Hepatocyte (in vitro differentiated cells): ENCODE data around the gene PDGFD. TPM values are rescaled to one million over a fixed set of nuclear protein-coding genes. Genes with fewer than 3 reads are reported as not detected.

ENCODE experiments used
- DNase-seq: peaks from one replicate; pipeline ENCODE4 v3.0.0-alpha.2; 2016; ENCODE audit warnings: low spot score
- H2AFZ ChIP-seq: fragments of 200-600 bp; sonication (generic); 2 replicates; pipeline ENCODE4 v1.6.0; 2016; ENCODE audit warnings: antibody characterized with exemption, mild to moderate bottlenecking
- H3K27ac ChIP-seq: fragments of 200-600 bp; sonication (generic); 2 replicates; pipeline ENCODE4 v1.5.1; 2016; ENCODE audit warnings: mild to moderate bottlenecking
- H3K27me3 ChIP-seq: fragments of 200-600 bp; sonication (generic); 2 replicates; pipeline ENCODE4 v1.6.1; 2016
- H3K36me3 ChIP-seq: fragments of 200-600 bp; sonication (generic); replicated peaks from 2 replicates; pipeline ENCODE4 v1.5.1; 2016; ENCODE audit warnings: low read depth; ENCODE audit not compliant: insufficient read depth
- H3K4me1 ChIP-seq: fragments of 200-600 bp; sonication (generic); 2 replicates; pipeline ENCODE4 v1.5.1; 2016; ENCODE audit warnings: mild to moderate bottlenecking, moderate library complexity; ENCODE audit not compliant: insufficient read depth
- H3K4me2 ChIP-seq: fragments of 200-600 bp; sonication (generic); 2 replicates; pipeline ENCODE4 v1.6.0; 2016
- H3K4me3 ChIP-seq: fragments of 200-600 bp; sonication (generic); 2 replicates; pipeline ENCODE4 v1.5.1; 2016; ENCODE audit warnings: mild to moderate bottlenecking
- H3K79me2 ChIP-seq: fragments of 200-600 bp; sonication (generic); 2 replicates; pipeline ENCODE4 v1.6.0; 2017; ENCODE audit warnings: mild to moderate bottlenecking
- H3K9me2 ChIP-seq: fragments of 200-600 bp; sonication (generic); replicated peaks from 2 replicates; pipeline ENCODE4 v1.6.0; 2017; ENCODE audit warnings: mild to moderate bottlenecking; ENCODE audit not compliant: insufficient read depth
- H3K9me3 ChIP-seq: fragments of 200-600 bp; sonication (generic); 2 replicates; pipeline ENCODE4 v1.5.1; 2016; ENCODE audit warnings: low read depth, mild to moderate bottlenecking
- H4K20me1 ChIP-seq: fragments of 200-600 bp; sonication (generic); 2 replicates; pipeline ENCODE4 v1.6.0; 2016; ENCODE audit warnings: mild to moderate bottlenecking; ENCODE audit not compliant: insufficient read depth, poor library complexity, severe bottlenecking
- CTCF ChIP-seq: fragments of 200-600 bp; sonication (generic); IDR thresholded peaks from 2 replicates; pipeline ENCODE4 v1.5.1; 2016; ENCODE audit warnings: antibody characterized with exemption, mild to moderate bottlenecking; ENCODE audit not compliant: poor library complexity
- EZH2 ChIP-seq: fragments of 200-600 bp; sonication (generic); IDR thresholded peaks from 2 replicates; pipeline ENCODE4 v1.6.1; 2016; ENCODE audit warnings: antibody characterized with exemption, mild to moderate bottlenecking, borderline replicate concordance
- EZH2phosphoT487 ChIP-seq: fragments of 200-600 bp; sonication (generic); IDR thresholded peaks from one replicate; pipeline ENCODE4 v1.6.1; 2018; ENCODE audit warnings: antibody characterized with exemption, mild to moderate bottlenecking, low read depth, moderate library complexity; ENCODE audit not compliant: unreplicated experiment, severe bottlenecking
- WGBS: methylation state at CpG from one replicate; pipeline ENCODE4 v1.1.6; 2016; ENCODE audit warnings: low lambda C conversion rate; ENCODE audit errors: missing lambda C conversion rate; 5-methylcytosine and 5-hydroxymethylcytosine counted together
- polyA plus RNA-seq: library from polyadenylated mRNA; unstranded; fragments of >200 nt; fragmentation: Nextera tagmentation; extraction: Ambion mirVana; gene quantifications from 2 replicates; pipeline ENCODE4 v1.2.1, GENCODE V29; 2016
- total RNA-seq: library from RNA; depleted of rRNA; stranded (reverse); fragments of >200 nt; gene quantifications from 2 replicates; pipeline ENCODE4 v1.2.3, GENCODE V29; 2014

Gene PDGFD
- total and polyA plus RNA-seq, 2 experiments from 2014 or later, result 17.3 to 29.6 TPM

GRCh38 chr11:103972013-103972412 is 191.9 kb downstream of the PDGFD start:
- Histone ChIP-seq H3K4me3 (no peak overlapping the region), H3K4me2 (no peak overlapping the region), H3K27me3 (no peaks in the 10 kb centered on the region), H4K20me1 (no peaks in the 10 kb centered on the region), H3K79me2 (no peaks in the 10 kb centered on the region), H3K9me3 (no peaks in the 10 kb centered on the region), H2AFZ (no peak overlapping the region), H3K27ac (no peak overlapping the region), H3K4me1 (no peaks in the 10 kb centered on the region), H3K9me2 (no peaks in the 10 kb centered on the region), H3K36me3 (no peaks in the 10 kb centered on the region)
- WGBS, result 90% methylated on average over 4 of the region's 4 CpGs
- TF ChIP-seq EZH2 (no peak), CTCF (no peak), EZH2phosphoT487 (no peak)
- DNase-seq, result no peak

GRCh38 chr11:103970701-103971249 is 193.2 kb downstream of the PDGFD start:
- no peaks in the 10 kb centered on the region for H3K27me3 ChIP-seq
- no peaks in the 10 kb centered on the region for H4K20me1 ChIP-seq
- no peak overlapping the region for H3K4me2 ChIP-seq
- H3K79me2 ChIP-seq, result no peaks in the 10 kb centered on the region
- no peak overlapping the region for H3K4me3 ChIP-seq
- 85% methylated on average over 1 of the region's 1 CpG for WGBS
- H2AFZ ChIP-seq, result no peak overlapping the region
- H3K27ac ChIP-seq, result no peak overlapping the region
- no peaks in the 10 kb centered on the region for H3K36me3 ChIP-seq
- TF ChIP-seq EZH2 (no peak), EZH2phosphoT487 (no peak), CTCF (no peak)
- H3K9me2 ChIP-seq, result no peaks in the 10 kb centered on the region
- DNase-seq, result no peak
- no peaks in the 10 kb centered on the region for H3K9me3 ChIP-seq
- H3K4me1 ChIP-seq, result no peaks in the 10 kb centered on the region

- no peak for TF ChIP-seq CTCF
- no peak for TF ChIP-seq EZH2phosphoT487
- TF ChIP-seq EZH2, result no peak
- Histone ChIP-seq H3K4me3 (no peak overlapping the region), H4K20me1 (no peaks in the 10 kb centered on the region), H3K79me2 (no peaks in the 10 kb centered on the region), H3K27me3 (no peaks in the 10 kb centered on the region), H3K9me2 (no peaks in the 10 kb centered on the region), H3K36me3 (no peaks in the 10 kb centered on the region), H2AFZ (no peak overlapping the region), H3K4me2 (no peak overlapping the region), H3K27ac (no peak overlapping the region), H3K4me1 (no peaks in the 10 kb centered on the region), H3K9me3 (no peaks in the 10 kb centered on the region)
- DNase-seq, result no peak
- 90% methylated on average over 3 of the region's 3 CpGs for WGBS
Observed at GRCh38 chr11:103968685-103969084, 195.3 kb downstream of the PDGFD start.

DNA sequence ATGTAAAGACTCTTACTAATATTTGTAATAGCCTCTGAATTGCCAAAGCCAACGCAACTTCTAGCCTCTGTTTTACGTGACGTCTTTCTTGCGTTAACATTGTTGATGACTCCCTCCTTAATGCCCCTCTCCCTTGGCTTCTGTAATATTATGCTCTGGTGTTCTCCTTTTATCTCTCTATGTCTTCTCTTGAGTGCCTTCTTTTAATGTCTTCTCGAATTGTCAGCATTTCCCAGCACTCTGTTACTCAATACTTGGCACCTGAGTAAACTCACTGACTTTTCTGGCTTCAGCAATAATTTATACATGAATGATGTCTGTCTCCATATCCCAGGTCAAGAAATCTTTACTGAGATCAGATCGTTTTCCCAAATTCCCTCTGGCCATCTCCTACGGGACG is 196.0 kb downstream of the PDGFD start:
- no peaks in the 10 kb centered on the region for H3K36me3 ChIP-seq

More for the DNA sequence above, 196.0 kb downstream of the PDGFD start:
- Histone ChIP-seq H3K4me1 (no peaks in the 10 kb centered on the region), H3K4me2 (no peak overlapping the region), H3K79me2 (no peaks in the 10 kb centered on the region), H3K9me2 (no peaks in the 10 kb centered on the region), H3K9me3 (no peaks in the 10 kb centered on the region), H3K4me3 (no peak overlapping the region), H3K27me3 (no peaks in the 10 kb centered on the region), H4K20me1 (no peaks in the 10 kb centered on the region), H2AFZ (no peak overlapping the region), H3K27ac (no peak overlapping the region)
- TF ChIP-seq EZH2phosphoT487, result no peak
- no peak for TF ChIP-seq CTCF
- no peak for TF ChIP-seq EZH2
- WGBS, result 80% methylated on average over 8 of the region's 8 CpGs
- DNase-seq, result no peak
